ENCODE data around the gene KCNMA1.

Gene KCNMA1

DNA sequence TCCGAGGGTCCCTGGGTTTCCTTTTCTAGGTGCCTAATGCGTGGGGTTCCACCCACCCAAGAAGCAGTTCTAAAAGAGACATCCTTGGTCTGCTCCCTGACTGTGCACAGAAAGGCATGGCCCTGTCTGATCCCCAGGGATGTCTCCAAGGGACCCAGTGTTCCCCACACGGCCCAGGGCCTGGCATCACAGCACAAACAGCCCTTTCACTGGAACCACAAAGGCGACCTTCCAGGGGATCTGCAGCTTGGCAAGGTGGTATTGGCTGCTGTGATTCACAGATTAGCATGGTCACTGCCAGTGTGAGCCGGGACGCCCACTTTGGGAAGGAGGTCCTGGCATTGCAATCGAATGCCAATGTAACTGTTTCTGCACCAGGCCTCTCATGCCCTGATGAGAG lies 6.4 kb downstream of the KCNMA1 start:
- DNase-seq, result no peak

DNA sequence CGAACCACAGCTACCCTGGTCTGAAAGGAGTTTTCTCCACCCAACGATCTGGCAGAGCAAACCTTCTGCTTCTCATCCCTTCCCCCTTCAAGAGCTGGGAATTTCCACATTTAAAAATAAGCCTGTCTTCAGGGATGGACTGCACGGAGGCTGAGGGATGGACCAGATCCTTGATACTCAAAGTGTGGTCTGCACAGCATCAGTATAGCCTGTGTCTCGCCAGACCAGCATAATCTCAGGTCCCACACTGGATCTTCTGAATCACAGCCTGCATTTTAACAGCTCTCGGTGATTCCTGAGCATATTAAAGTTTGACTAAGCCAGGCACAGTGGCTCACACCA lies 7.1 kb downstream of the KCNMA1 start:
- no peak for DNase-seq

DNA sequence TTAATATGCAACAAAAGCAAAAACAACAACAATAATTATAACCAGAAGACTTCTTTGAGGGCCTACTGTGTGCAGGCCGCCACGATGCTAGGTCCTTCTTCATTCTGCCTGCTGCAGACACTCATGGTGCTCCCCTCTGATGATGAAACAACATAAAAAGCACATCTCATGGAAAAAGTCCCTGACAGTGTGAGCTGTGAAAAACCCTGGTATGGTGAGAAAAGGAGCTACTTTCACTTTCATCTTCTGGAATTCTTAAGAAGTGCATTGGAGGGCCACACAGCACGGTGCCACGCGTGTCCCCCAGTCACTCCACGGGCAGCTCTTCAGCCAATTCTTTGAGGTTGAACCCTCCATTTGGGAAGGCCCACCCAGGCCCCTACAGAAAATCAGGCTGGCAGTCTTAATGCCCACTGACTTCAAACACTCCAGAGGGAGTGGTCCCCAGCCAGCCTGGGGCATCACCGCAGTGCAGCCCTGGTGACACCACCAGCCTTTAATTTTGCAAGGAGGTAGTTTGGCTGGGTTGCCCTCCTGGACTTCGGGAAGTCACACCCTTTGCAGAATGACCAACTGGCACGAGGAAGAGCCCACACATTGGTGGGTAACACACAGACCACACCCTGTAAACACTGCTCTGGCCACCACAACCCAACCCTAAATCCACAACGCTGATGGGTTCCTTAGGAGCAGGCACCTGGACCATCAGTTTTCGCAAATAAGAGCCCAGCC lies 7.7 kb downstream of the KCNMA1 start:
- no peak for DNase-seq

DNA sequence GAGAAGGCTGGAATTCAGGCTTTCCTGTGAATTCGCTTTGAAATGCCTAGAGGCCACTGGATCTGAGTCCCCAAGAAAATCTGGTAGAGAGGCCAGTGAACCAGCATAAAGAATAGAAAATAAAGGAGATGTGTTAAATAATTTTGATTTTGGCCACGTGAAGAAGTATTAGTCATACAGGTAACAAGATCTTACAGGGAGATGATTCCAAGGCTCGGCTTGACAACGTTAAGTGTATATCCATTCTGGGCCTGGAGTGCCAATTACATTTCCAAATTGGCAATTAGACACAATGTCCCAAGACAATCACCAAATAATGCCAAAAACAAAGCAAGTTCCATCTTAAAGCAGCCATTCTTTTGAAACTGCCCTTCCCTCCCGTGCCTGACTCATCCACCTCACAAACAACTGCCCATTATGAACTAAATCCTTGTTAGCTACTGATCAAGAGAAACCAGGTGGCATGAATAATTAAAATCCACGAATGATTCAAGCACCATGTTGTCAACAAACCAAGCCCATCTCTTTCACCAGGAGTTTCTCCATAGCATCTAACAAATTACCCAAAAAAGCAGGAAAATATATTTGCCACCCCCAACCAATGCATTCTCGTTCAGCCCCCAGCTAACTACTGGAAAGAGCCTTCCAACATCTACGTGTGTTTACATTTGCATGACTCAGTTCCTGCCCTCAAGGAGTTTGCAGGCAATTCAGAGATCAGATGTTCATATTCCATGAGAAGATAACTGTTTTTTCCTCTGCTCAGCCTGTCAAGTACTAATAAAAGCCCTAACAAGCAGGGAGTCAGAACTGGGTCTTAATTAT lies 8.5 kb downstream of the KCNMA1 start:
- no peak for DNase-seq

DNA sequence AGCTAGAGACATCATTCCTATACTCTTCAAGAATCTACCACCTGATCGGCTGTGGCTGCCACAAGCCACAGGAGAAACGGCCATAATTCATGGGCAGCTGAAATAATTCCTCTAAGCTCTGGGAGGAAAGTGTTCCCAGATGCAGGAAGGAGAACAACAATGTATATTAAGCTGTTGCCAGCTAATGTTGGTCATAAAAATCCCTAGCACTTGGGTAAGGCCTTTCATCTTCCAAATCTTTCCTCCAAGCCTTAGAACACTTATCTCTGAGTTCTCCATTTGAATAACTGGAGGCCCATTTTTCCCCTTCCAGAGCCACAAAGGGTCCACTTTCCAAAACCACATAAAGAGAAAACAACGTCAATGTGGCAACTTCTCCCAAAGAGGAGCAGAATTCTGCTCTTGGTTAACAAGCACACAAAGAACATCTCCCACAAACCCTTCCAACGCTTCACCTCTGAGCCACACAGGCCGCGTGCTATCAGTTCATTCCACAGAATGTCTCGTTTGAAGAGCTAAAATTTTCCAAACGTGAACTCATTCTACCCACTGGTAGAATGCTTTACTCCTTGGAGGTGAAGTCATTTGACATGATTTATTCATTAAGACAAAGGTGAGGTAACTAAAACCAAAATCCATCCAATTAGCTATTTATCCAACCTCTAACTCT lies 11.2 kb downstream of the KCNMA1 start:
- DNase-seq, result peak; percentile 86

DNA sequence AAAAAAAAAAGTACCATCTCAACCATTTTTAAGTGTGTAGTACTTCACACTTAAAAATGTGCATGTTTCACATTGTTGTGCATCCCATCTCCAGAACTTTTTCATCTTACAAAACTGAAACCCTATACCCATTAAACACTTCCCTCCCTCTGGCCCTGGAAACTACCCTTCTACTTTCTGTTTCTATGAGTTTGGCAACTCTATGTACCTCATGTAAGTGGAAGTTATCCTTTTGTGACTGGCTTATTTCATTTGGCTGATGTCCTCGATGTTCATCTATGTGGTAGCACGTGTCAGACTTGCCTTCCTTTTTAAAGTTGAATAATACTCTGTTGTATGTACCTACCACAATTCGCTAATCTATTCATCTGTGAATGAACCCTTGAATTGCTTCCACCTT lies 12.2 kb downstream of the KCNMA1 start:
- DNase-seq, result no peak

DNA sequence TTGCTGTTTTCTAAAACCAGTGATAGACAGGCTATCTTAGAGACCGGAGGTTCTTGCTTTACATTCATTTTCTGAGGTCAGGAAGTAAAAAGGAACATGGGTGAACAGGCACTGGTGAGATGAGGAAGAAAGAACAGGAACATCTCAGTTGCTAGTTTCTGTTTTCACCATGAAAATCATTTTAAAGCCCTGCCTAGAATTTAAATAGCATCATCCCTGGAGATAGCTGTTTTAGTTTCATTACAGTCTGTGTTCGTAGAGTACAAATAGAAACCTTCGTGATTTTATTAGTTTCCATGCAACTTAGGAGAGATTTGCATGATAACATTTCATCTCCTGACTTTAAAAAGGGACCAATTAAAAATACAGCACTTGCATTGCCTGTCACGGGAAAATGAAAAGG lies 14.7 kb downstream of the KCNMA1 start:
- no peak for DNase-seq

DNA sequence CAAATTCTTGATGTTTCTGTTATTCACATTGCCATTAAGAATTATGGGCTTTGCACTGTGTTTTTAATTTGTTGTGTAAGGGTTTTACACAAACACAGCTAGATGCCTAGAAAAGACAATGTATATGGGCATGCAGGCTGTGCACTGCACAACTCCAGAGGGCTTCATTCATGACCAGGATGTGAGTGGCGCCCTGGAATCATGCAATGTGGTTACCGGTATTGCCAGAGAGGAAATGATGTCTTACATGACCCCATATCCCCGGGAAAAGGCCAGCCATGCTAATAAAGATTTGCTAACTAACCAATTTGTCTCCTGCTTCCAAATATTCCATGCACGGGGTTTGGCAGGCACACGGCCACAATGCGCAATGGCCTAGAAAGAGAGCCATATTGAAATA lies 16.9 kb downstream of the KCNMA1 start:
- DNase-seq, result no peak

DNA sequence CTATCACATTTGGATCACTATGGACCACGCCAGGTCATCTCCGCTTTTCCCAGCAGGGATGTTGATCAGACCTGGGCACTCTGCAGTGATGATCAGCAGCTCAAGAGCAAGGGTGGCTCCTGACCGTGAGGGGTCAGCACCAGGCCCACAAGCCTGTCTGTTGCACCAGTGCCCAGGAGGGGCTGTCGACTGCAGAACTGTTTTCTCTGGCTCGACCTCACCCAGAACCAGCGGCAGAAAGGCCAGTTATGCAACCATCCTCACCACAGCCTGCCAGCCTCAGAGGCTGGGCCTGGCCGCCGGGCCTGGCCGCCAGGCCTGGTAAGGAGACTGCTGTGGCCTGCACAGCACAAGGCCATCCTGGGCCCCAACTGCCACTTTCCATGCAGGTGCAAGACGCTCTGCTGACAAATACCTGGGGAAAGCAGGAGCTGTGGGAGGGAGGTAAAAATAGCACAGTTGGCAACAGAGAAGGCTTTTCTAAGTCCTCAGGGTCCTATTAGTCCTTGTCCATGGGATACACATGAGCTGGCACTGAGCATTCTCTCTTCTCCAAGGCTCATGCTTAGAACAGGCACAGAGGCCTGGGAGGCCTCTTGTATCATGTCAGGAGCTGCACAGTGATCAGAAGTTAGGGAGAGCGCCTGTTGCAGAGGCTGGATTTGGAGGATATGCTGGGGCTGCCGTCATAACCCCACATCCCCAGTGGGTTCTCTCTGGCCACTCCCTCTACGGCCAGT lies 17.5 kb downstream of the KCNMA1 start:
- no peak for DNase-seq

DNA sequence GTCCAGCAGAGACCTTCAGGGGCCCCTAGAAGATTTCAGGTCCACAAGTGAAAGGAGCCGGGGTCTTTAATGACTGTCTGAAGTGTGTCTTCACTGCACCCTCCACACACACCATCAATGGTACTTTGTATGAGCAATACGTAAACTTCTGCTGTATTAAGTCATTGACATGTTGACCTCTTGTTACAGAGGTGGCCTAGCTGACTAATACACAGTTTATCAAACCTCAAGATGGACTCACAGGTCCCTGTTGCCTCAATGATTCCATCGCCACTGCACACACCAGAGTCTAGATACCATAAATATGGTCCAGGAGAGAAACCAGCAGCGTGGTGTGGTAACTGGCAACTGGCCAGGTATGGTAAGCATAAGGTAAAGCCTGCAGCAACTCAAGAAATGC lies 19.5 kb downstream of the KCNMA1 start:
- DNase-seq, result no peak

DNA sequence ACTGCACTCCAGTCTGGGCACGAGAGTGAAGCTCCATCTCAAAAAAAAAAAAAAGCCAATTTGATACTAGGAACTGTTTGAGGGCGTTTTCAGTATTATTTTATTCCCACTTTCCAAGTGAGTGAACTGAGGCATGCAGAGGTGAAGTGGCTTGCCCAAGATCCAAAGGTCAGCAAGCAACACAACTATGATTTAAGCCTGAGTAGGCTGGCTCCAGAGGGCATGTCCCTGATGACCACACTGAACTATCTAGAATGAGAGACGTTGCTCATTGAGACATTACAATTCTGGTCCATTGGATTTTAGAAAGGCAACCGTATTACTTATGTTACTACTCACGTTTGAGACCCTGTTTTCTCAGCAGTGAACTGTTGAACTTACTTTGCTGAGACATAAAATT lies 20.8 kb downstream of the KCNMA1 start:
- DNase-seq, result no peak

DNA sequence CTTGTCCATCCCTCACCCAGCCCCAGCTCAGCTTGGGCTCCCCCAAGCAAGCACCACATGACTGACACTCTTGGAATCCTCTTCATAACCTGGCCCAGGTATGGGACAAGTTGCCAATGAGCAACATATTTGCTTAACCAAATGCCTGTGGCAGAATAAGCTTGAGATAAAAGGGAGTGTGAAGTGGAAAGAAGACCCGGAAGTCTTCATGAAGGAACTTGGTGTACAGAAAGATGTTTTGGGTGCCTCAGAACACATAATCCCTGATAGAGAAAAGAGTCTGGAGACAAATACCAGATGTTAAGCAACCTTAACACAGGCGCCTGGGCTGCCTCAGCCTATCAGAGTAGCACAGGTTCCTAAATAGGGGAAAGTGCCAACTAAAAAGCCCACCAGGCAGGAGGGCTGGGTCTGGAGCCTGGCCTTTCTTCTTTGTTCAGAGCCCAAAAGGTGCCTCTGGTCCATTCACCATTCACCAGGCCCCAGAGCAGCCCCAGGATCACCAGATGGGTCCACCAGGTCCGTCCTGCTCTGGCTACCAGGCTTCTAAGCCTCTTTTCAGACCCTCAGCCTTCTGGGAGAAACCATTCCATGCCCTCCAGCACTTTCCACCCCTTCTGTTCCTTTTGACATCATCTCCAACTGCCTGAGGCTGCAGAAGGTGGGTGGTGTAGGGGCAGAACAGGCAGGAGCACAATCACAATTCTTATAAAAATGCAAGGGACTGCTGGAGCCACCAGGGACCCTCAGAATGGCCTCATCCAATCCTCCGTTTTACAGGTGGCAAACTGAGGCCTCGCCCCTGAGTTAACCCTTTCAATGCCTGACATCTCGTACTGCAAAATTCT lies 22.6 kb downstream of the KCNMA1 start:
- no peak for DNase-seq

DNA sequence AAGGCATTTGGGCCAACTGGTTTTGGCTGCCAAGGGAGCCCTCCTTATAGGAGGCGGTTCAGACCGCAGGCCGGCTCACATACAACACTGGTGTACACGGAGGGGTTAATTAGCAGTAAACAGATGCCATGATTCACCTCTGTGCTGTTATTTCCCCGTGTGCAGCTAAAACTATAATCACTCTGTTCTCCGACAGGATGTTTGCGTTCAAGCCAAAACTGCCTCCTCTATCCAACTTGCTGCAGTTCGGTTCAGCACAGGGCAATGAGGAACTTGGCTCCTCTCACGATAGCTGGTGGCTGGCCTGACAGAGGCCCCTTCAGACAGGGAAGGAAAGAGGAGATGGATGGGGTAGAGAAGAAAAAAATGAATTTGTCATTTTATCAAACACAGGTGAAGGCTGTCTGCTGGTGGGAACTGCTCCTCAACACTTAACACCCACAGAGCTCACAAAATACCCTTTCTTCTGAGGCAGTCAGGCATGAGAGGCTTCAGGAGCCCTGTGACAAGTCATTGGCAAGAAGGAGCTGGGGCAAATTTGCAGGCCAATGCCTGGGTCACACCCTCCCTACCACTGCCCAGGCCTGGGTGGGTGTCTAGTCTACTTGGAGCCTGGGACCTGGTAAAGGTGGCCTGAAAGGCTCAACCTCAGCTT lies 24.0 kb downstream of the KCNMA1 start:
- no peak for DNase-seq

DNA sequence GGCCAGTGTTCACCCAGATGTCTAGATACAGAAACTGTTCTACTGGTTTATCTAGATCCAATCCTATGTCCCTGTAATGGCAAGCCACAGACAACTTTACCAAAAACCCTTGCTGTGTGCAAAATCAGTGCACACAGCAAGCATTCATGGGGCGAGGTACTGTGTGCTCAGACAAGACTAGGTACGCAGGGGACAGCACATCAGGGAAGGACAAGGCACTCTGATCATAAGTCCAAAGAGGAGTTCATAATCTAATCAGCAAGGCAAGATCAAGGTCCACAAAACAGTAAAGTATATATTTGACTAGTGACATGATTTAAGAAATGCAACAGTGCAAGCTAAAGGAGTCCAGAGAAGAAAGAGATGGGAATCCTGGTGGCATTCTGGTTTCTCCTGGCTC lies 25.9 kb downstream of the KCNMA1 start:
- DNase-seq, result no peak

DNA sequence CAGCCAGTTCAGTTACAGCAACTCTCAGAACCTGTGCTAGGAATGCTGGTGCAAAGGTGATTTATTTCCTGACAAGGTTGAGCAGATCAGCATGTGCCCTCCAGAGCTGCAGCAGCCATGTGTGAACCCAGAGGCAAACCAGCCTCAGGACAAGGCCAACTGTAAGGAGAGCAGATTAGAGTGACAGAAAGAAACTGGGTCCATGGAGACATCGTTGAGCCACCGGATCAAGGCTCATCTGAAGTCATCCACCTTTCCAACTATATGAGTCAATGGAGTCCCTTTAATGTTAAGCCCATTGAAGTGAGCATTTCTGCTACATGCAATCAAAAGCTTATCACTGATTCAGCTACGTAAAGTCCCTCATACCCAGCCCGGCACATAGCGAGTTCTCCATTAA lies 26.4 kb downstream of the KCNMA1 start:
- DNase-seq, result no peak

DNA sequence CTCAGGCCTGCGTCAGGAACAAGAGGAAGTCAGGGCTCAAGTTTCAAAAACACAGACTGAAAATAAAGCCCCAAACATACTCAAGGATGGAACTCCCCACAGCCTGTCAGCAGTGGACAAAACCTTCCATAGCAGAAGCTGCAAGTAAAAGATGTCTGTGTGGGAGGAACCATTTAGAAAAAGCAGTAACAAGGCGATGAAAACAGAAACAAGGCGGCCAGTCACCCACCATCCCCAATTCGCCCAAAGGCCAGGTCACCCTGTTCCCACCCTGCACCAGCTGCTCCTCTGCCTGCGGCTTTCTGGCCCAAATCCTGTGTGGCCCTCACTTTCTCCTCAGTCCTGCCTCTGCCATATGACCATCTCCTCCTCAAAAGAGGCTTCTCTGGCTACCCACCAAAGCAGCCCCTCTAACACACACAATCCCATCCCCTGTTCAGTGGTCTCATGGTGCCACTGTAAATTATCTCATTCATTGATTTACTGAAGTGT lies 27.8 kb downstream of the KCNMA1 start:
- DNase-seq, result no peak

DNA sequence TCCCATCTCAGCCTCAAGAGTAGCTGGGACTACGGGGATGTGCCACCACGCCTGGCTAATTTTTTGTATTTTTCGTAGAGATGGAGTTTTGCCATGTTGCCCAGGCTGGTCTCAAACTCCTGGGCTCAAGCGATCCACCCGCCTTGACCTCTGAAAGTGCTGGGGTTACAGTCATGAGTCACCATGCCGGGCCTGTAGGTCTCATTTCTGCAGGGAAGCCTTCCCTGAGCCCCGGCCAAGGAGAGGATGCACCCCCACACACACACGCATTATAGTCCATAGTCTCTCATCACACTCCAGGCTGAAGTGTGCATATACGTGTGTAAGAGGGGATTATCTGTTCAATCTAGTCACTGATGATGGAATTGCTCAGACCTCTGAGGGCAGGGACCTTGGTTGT lies 29.3 kb downstream of the KCNMA1 start:
- DNase-seq, result no peak

DNA sequence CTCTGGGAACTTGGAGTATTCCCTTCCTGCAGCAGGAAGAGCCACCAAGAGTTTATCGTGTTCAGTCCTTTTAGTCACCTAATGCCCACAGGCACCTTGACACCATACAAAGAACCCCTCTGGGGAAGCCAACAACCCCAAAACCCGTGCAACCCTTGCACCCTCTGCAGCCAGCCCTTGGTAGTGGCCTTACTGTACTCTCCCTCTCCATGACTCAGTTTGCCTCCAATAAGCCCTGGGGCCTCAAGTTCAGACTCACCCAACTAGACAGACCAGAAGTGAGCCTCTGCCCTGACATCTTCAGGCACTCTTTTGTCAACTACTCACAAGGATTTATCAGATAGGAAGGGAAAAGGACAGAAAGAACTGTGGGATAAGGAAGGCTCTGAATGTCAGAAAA lies 30.9 kb downstream of the KCNMA1 start:
- DNase-seq, result no peak

DNA sequence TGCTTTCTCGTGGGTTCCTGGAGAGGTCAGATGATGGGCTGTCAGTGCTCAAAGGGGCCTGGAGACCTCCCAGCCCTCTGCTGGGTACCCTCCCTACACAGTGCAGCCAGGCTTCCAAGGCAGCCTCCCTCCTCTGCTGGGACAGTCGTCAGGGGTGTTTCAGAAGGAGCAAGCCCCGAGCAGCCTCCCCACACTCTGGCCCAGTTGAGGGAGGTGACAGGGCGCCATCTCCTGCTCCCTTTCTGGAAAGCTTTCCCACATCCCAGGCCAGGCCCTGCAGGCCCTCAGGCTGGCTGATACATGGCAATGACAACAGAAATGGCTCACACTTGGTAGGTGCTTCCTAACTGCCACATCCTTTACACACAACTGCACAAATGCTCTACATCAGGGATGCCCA lies 32.1 kb downstream of the KCNMA1 start:
- peak; percentile 44 for DNase-seq

DNA sequence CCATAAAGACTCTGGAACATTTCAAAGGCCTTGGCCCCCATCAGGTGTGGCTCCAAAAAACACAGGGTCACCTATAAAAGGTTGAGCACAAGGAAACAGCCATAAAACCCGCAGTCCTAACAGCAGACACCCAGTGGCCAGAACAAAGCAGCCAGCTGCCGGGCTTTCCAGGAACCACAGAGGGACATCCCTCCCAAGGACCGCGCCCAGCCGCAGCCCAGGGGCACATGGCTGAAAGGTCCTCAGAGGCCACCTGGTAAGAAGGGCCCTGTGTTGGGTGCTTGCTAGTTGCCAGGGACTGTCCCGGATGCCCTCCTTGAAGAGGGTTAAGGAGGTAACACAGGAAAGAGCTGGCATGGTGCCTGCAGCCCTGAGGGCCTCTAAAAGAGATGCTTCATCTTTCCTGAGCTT lies 32.7 kb downstream of the KCNMA1 start:
- no peak for DNase-seq

DNA sequence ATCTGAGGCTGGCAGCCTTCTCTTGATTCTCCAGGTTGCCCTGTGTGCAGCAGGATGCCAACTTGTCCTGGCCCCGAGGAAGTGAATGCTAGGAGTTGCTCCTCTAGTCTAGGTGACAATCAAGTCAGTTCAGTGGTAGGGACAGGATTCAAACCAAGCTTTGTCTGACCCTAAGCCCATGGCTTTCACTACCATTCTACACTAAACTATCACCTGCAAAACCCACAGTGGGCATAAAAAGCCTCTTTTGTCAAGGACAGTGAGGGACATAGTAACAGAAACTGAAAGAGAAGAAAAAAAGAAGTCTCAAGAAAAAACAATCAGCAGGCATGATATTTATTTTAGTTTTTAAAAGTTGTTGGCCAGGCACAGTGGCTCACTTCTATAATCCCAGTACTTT lies 33.5 kb downstream of the KCNMA1 start:
- DNase-seq, result no peak
